DND-41 (cell line): ENCODE data around the gene EFNA2.

Source experiments
- CTCF ChIP-seq: IDR thresholded peaks from 2 replicates; pipeline ENCODE4 v1.5.1; 2012; ENCODE audit warnings: borderline replicate concordance, low read length, moderate library complexity, mild to moderate bottlenecking; ENCODE audit not compliant: poor library complexity, severe bottlenecking; ENCODE audit errors: extremely low read depth
- EZH2 ChIP-seq: IDR thresholded peaks from 3 replicates; pipeline ENCODE4 v1.6.1; 2012; ENCODE audit warnings: borderline replicate concordance, low read depth, mild to moderate bottlenecking, moderate library complexity, low read length, inconsistent platforms; ENCODE audit not compliant: severe bottlenecking

- TF ChIP-seq CTCF, result peak; percentile 96
- no peak for TF ChIP-seq EZH2
Observed at GRCh38 chr19:1243768-1244692, 41.6 kb upstream of the EFNA2 start.
